GM18519 (cell line): ENCODE data around the gene PPT1.

Experiments used
- ATAC-seq: cut with Tn5 transposase; IDR thresholded peaks from one replicate; pipeline ENCODE4 v1.9.1; 2021; ENCODE audit warnings: mild to moderate bottlenecking, moderate library complexity; ENCODE audit not compliant: unreplicated experiment, low FRiP score

Gene PPT1

DNA sequence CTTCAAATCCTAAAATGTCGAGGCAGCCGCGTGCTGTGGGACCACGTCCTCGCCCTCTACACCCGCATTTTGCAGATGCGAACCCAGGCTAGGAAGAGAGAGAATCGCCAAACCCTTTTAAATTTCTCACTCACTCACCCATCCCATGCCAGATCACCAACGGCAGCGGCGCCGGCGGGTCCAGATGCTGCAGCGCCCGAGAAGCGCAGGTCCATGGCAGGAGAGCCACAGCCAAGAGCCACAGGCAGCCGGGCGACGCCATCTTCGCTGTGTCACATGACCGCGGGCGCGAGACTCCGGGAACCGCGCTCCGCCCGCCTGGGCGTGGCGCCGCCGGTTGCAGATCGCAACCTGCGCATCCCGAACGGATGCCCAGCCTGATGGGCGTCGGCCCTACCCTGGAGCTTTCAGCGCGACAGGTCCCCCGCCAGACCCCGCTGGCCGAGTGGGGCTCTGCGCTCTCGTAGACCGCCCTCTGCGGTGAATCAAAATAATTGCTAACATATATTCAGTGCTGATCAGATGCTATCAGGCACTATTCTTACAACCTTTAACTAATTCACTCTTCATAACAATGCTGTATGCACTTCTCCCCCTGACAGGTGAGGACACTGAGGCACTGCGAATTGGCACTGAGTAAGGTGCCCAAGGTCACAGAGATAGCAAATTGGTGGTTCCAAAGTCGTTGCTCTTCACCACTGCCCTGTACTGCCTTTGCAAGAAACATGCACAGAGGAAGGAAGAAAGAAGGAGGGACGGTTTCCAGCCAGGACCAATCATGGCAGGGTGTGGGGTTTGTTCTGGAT, at the start of gene PPT1:
PPT1 (minus strand) TSS at position 276 of the 806 bp plus-strand sequence; CDS start at position 262, 14 bp downstream.
- no peak for ATAC-seq

DNA sequence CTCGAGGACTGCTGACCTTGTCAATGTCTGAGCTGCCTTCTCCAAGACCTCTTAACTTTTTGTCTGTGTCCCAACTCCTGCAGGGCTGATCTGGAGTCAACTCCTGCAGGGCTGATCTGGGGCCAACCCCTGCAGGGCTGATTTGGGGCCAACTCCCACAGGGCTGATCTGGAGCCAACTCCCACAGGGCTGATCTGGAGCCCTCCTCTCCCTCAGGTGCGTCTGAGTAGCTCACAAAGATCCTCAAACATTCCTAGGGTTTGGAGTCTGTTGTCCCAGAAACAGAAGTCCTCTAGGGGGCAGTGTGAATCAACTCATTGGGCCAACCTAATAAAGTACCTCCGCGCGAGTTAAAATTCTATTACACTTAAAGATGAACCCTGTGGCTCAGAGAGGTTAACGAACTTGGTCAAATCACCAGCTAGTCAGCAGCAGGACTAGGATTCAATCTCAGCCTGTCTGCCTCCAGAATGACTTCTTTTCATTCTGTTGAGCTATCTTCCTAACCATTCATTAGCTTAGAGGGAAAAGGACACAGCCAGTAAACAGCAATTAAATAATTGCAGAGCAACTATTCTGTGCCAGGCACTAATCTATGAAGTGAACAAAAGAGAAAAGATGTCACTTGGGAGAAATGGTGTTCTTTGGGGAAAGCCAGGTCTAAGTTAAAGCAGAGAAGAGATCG, 47.0 kb upstream of the PPT1 start:
- no peak for ATAC-seq

DNA sequence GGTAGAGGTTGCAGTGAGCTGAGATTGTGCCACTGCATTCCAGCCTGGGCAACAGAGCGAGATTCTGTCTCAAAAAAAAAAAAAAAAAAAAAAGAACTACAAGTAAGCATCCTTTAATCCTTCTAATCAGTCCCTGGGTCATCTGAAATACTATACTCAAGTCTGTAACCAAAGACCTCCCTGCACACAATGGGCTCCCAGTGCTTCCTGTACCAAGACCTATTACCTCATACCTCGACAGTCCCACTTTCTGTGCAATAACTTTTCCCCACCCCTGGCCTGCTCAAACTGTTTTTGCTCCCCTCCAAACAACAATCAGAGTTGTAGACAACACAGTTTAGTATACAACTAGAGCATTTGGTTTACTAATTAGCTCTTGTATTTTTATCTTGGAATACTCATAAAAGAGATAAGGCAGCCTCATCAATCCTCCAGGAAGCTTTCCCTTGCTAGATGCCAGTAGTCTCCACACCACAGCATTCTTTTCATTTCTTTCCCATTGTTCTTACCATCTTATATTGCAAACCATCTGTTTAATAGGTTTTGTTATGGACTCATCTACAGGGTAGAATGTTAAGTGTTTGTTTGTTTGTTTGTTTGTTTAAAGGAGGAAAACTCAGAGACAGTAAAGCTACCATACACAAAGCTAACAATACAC, 45.0 kb upstream of the PPT1 start:
- ATAC-seq: no peak

DNA sequence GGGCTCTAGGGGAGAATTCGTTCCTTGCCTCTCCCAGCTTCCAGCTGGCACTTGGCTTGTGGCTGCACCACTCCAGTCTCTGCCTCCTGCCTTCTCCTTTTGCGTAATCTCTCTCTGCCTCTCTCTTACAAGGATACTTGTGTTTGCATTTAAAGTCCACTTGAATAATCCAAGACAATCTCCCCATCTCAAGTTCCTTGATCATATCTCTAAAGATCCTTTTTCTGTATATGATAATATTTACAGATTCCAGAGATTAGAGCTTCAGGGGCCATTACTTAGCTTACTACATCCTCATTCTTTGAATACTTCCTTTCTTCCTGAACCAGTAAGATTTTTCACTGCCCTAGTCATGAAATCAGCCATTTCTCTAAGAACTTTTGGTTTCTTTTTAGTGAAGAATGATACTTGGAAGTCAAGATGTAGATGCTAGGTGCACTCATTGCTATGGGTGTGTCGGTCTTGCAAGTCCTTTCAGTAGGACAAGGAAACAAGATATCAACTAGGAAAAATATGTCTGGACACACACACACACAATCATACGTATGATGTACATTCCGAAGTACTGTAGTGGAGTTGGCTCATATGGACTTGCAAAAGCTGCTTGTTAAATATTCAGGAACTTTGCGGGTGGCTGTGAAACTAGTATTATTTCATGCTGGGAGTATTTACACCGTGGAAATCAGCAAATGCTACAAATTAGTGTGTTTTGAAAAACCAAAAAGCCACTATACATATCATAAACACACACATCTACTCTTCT, 43.3 kb upstream of the PPT1 start:
- no peak for ATAC-seq

DNA sequence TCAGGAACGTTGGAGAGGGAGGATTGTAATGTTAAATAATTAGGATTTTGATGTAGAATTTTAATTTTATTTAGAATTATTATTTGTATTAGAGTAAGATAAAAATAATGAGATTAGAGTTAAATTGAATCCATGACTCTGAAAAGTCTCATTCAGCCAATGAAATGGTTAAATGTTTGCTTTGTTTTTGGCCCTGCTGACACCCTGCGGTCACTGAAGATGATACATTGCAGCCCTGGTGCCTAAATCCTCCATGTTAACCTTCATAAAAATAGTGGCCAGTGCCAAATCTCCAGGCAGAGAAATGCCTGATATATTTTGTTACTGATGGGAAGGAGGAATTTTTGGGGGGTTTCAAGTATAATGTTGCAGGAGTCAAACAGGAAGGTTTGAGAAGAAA, 36.8 kb upstream of the PPT1 start:
- ATAC-seq: no peak

DNA sequence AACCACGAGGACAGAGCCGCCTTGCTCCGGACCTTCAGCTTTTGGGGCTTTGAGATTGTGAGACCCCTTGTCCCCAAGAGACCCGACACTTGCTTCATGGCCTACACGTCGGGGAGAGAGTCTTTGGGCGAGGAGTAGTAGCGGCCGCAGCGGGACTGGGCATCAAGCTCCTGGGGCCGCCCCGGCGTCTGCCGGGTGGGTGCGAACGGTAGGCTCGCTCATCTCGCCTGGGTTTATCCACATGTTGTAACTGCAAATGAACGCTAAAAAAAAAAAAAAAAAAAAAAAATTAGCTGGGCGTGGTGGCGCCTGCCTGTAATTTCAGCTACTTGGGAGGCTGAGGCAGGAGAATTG, 36.2 kb upstream of the PPT1 start:
- no peak for ATAC-seq

DNA sequence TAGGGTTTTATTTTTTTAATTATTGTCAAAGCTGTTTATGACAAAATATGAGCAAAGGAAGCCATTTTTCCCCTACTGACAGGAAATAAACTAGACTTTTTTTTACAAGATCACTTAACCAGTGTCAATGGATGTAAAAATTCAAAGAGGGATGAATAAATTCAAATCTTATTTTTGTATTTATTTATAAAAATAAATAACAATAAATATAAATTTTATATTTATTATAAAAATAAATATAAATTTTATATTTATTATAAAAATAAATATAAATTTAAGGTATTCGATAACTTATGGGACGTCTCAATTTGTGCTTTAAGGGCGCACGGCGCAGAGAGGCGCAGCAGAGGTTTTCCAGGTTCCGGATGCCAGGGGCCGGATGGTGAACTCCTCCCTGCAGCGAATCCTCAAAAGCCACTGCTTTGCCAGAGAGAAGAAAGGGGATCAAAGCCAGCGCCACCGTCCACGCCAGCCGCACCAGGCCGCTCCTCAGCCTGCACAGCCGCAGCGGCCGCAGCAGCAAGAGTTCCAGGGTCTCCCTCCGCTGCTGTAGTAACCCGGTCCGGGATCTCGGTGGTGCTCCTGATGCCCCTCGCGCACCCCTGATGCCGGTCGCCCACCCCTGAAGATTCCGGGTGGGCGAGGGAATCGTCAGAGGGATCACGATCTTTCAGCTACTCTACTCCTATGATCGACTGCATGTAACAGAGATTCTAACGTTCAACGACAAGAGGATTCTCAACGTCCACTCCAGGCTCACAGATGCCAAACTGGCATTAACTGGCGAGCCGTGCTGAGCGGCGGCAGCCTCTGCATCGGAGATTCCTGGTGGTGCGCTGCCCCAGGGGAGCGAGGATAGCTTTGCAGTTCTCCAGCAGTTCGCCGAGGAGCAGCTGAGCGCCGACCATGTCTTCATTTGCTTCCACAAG, 35.6 kb upstream of the PPT1 start:
- no peak for ATAC-seq

DNA sequence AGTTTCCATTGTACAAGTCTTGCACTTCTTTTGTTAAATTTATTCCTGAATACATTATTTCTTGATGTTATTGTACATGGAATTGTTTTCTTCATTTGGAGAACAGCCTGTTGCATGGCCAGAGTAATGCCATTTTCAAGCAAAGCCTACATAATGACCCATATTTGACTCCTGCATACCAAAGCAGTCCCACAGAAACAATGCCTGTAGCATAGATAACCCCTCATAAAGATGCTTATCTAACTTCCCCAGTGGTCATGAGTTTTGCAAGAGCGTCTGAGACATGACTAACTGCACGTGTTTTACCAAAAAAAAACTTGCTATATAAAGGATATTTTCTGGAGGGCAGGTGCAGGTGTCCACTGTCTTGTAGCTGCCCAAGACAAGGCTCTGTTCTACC, 33.8 kb upstream of the PPT1 start:
- no peak for ATAC-seq

DNA sequence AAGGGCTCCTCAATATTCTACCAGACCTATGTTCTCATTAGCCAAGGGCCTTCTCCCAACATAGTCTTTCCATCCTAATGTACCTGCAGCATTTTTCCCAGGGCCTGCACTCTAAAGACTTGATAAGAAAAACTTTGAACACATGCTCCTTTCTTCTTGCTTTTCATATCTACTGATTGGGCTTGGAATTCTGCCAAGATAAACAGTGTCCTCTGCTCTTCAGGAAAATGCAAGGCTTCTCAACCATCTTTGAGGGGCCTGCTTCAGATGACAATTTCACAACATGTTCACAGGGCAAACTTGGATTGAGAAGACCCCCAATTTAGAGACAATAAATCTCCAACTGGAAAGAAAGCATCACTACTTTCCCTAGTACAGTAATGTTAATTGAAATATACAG, 25.8 kb upstream of the PPT1 start:
- no peak for ATAC-seq

DNA sequence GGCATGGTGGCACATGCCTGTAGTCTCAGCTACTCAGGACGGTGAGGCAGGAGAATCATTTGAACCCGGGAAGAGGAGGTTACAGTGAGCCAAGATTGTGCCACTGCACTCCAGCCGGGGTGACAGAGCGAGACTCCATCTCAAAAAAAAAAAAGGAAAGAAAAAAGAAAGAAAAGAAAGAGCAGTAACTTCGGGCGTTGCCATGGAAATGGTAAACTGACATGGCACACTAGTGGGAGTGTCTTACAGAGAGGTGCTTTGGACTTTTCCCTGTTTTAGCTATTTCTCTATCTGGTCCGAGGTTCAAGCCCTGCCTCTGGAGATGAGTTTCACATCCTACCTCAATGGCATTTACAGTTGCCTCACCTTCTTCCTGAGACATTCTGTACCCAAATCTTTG, 23.1 kb upstream of the PPT1 start:
- ATAC-seq: no peak

DNA sequence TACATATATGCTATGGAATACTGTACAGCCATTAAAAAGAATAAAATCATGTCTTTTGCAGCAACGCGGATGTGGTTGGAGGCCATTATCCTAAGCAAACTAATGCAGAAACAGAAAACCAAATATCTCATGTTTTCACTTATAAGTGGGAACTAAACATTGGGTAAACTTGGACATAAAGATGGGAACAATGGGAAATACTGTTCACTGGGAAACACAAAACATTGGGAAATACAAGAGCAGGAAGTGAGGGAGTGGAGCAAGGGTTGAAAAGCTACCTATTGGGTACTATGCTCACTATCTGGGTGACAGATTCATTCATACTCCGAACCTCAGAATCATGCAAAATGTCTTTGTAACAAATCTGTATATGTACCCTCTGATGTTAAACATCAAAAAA, 17.3 kb upstream of the PPT1 start:
- no peak for ATAC-seq

DNA sequence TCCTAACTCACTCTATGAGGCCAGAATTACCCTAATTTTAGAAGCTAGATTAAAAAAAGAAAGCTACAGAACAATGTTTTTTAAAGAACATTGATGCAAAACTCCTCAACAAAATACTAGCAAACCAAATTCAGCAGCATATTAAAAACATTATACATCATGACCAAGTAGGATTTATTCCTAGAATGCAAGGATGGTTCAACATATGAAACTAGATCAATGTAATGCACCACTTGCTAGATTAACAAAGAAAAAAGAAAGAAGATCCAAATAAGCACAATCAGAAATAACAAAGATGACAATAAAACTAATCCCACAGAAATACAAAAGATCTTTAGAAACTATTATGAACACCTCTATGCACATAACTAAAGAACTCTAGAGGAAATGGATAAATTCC, 13.3 kb upstream of the PPT1 start:
- no peak for ATAC-seq

DNA sequence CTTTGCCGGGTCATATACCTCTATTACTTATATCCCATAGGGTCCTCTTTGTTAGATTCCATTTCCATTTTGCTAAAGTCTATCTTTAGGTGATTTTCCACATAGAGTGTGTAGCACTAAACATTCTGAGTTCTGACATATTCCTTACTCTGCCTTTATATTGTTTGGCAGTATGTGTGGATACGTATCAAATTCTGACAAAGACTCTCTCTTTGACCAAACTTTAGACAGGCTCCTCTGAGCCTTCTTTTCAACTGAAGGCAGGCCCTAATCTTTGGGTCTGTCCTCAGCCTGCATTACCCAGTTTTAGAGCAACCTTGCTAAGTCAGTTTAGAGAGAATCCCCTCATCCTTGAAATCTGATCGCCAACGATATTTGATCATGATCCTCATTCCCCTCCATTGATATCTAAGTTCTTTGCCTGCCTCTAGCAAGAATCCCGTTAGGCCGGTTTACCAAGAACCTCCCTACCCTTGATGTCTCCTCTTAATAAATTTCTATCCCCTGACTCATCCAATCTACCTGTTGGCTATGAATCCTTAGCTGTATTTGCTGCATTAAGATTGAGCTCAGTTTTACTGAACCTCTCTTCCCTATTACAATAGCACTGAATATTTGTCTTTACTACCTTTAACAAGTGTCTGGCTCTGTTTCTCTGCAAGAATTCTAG, 10.4 kb upstream of the PPT1 start:
- ATAC-seq: no peak

DNA sequence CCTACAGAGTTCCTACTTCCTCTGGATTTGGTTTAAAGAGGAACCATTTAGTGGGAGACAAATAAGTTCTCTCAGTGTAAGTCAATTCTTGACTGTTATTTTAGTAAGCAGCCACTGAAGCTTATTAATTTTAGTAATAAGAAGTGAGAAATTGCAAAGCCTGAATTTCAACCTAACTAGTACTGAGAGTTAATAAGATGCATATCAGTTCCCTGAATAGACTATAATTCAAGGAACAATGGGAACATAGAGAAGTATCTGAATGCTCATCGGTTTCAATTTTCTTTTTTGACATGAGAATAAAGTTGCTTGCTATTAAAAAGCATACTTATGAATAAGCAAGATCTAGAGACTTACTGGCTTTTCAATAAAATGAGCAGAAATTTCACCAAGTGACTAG, 8.0 kb upstream of the PPT1 start:
- no peak for ATAC-seq

DNA sequence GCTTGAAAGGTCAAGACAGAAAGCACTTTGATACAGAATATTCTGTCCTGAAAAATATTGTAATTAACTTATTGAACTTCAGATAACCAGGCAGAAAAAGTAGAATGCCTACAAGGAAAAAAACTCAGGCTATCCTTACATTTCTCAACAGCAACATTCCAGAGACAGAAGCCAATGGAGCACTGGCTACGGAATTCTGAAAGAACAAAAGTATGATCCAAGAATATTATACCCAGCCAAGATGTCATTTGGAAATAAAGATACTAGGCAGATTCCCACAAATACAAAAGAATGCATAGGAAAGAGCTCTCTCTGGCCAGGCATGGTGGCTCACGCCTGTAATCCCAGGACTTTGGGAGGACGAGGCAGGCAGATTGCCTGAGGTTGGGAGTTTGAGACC, 5.8 kb upstream of the PPT1 start:
- no peak for ATAC-seq

DNA sequence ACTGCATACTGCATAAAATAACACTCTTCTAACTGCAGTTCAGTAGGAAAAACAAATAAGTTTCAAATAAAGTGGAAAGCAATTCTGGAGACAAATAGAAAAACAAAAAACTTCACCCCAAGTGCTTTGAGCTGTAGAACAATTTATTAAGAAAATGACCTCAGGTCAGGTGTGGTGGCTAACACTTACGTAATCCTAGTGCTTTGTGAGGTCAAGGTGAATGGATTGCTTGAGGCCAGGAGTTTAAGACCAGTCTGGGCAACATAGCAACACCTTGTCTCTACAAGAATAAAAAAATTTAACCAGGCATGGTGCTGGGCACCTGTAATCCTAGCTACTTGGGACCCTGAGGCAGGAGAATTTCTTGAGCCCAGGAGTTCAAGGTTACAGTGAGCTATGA, 5.0 kb upstream of the PPT1 start:
- ATAC-seq: no peak

DNA sequence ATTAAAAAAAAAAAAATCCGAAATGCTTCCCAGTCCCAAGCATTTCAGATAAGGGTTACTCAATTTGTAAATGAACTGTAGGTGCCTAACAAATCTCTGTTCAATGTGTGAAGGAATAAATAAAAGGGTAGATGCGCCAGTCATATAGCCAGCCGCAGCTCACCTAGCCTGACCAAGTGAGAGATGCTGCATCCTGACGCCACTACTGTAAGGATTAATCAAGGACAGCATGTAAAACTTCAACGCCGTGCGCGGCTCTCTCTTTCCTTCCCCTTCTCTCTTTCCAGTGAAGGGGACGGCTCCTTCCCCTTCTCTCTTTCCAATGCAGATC, 441 bp downstream of the PPT1 start:
- ATAC-seq: no peak

DNA sequence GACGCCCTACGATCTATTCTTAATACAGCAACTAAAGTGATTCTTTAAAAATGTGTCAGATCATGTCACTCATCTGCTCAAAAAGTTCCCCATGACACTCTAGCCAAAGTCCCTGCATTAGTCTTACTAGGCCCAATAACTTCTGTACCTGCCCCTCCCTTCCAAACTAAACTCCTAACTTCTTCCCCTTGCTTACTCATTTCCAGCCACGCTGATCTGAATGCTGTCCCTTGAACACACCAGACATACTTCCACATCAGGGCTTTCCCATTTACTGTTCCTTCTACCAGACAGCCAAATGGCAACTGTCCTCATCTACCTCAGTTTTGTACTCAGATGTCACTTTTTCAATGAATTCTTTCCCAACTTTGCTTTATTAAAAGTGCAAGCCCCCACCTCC, 1.2 kb downstream of the PPT1 start:
- ATAC-seq: no peak

DNA sequence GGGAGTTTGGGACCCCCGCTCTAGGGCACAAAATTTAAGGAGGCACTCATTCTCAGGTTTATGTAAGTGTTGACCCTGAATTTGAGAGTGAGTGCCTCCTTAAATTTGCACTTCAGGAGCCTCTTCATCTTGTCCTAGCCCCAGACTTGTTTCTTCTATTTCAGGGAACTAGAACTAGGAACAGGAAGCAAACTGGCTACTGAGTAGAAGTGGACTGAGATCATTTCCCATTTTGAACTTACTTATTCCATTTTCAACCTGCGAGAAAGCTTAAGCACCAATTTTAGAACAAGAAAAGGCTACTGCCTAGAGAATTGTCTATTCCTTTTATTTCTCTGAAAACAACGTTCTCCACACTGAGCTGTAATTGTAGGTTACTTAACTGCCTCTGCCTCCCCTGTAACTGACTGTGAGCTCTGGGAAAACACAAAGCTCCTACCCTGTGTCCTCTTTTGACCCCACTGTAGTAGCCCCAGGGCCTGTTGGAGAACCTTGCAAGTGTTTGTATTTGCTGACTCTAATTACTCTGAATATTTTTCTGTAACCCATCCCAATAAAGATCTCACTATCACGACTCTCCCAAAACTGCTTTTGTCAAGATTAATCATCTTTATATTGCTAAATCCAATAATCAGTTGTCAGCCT, 2.5 kb downstream of the PPT1 start:
- no peak for ATAC-seq
